Stimulated activated CD8-positive, alpha-beta memory T cell treated with anti-CD3 and anti-CD28 coated beads, Interleukin-7, amount 100 ng/mL, for 48 hours (primary cell): ENCODE results near the gene WIPF3.

Source experiments
- DNase-seq, 2 donors: peaks; one replicate each; pipeline ENCODE4 v3.0.0-alpha.2; 2020; ENCODE audit warnings: low read depth in 1 of 2; ENCODE audit errors: extremely low read depth in 1 of 2

WIPF3 gene

DNA sequence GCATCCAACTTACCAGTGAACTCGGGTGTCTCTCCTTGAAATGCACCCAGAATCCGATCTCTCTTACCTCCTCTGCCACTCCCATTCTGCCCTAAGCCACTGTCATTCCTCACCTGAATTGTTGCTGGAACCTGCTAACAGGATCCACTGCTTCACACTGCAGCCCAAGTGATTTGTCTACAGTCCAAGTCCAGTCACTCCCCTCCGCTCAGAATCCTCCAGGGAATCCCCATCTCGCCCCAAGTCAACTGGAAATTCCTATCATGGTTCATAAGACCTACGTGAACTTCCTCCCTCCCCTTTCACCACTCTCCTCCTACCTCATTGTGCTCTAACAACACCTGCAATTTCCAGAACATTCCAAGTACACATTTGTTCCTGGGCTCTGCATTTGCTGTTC, 92.0 kb downstream of the WIPF3 start:
- no peak for DNase-seq

DNA sequence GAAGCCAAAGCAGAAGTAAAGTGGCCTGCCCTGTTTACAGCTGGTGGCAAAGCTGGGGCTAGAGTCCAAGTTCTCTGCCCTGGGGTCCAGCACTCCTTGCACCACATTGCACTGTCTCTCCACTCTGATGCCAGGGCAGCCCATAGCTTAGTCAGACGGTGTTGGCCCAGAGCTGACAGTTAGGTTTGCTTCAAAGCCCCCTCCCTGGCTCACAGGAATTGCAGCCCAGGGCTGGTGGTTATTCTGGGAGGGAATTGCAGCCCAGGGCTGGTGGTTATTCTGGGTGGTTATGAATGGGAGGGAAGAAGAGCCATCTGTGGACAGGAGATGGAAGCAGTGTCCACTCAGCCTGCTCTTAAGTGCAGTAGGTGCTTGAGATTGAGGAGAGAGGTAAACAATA, 94.4 kb downstream of the WIPF3 start:
- no peak for DNase-seq

DNA sequence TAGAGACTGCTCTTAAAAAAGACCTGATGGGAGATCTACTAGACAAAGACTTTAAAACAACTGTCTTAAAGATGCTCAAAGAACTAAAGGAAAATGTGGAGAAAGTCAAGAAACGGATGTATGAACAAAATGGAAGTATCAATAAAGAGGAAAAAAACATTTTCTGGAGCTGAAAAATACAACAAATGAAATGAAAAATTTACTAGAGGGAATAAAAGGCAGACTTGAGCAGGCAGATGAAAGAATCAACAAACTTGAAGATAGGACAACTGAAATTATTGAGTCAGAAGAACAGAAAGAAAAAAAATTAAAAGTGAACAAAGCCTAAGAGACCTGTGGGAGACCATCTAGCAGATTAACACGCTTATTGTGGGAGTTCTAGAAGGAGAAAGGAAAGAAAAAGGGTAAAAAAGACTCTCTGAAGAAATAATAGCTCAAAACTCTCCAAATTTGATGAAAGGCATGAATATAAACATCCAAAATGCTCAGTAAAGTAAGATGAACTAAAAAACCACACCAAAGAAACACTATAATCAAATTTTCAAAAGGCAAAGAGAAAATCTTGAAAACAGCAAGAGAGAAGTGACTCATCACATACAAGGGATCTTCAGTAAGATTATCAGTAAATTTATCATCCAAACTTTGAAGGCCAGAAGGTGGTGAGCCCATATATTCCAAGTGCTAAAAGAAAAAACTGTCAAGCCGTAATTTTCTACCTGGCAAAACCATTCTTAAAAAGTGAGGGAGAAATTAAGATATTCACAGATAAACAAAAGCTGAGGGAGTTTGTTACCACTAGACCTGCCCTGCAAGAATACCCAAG, 100.1 kb downstream of the WIPF3 start:
- no peak for DNase-seq

DNA sequence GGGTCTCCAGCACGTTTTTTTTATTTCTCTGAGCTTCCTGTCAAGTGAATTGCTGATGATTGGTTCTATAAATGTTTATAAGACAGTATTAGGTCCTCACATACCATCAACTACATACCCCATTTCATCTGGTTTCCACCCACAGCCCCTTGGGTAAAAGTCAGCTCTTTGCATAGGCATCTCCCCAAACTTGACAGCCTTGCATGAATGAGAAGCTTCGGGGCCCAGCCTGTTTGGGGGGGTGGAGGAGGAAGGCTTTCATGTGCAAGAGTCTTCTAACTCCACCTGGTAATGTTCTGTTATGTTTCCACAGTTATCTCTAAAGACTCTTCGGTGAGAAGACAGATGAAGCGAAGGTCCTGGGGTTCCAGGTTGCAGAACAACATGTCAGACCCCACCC, 107.9 kb downstream of the WIPF3 start:
- no peak for DNase-seq

DNA sequence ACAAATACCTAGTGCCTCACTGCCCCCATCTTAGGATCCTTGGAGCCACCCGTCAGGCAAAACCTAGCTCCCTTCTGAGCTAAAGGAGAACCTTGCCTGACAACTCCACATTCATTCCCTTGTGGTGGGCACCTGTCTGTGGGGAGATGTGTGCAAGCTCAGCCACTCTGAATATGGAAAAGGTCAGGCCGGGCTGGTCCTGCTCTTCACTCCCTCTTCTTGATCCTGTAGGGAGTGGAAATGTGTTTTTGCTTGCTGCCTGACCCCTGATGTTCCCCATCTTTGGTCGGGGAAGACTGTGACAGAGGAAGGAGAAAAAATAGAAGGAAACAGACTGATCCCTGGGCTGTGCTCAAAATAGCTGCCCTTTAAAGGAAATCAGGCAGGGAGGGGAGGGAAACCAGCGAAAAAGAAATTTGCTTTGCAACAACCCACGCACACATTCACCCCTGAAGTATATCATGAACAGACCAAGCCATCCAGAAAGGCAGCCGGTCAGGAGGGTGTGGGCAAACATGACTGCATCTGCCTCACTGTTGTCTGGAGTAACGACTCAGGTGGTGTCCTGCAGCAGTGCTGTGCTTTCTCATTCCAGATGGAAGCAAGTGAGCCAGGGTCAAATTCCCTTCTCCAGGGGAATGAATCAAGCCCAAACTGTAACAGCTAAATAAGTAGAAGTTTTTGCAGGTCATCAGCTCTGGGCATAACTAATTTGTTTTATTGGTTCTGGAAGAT, 109.3 kb downstream of the WIPF3 start:
- no peak for DNase-seq

DNA sequence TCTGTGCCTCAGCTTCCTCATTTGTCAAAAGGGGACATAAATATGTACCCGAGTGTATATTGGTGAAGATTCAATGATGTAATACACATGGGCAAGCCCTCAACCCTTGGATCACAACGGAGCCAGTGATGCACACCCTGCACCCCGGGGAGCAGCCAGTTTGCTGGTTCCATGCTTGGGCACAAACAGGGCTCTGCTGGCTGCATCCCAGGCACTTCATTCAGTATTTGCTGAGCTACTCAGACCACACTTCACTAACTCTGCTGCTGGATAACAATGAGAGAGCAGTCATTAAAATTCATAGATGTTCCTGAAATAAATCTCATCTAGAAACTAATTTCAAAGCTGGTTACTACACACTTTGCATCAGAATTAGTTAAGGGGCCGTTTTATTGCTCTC, 111.3 kb downstream of the WIPF3 start:
- no peak for DNase-seq

DNA sequence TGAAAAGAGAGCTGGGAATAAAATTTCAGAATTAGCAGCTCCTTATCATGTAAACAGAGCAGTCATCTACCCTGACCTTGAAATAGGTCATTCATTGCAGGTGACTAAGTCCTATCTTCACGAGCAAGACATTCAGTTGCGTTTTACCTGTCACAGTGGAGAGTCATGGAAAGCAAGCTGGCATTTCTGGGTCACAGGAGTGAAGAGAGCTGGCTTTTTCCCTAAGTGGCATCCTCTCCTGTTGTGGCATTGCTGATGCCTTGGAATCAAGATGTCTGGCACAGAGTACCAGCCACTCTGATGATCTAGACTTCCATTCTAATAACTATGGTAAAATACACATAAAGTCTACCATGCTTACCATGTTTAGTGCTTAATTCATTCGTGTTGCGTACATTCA, 112.5 kb downstream of the WIPF3 start:
- DNase-seq: no peak

DNA sequence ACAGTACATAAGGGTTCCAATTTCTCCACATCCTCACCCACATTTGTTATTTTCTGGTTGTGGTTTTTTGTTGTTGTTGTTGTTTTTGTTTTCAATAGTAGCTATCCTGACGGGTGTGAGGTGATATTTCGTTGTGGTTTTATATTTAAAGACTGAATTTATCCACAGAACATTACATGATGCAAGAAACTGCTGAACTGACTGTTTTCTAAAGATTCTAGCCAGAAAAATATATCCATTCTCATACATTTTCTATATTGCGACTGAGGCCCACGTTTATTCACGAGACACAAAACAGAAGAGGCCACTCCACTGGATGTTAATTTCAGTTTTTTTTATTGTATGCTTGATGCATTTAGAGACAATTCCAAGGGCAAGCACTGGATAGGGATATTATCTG, 113.5 kb downstream of the WIPF3 start:
- no peak for DNase-seq

DNA sequence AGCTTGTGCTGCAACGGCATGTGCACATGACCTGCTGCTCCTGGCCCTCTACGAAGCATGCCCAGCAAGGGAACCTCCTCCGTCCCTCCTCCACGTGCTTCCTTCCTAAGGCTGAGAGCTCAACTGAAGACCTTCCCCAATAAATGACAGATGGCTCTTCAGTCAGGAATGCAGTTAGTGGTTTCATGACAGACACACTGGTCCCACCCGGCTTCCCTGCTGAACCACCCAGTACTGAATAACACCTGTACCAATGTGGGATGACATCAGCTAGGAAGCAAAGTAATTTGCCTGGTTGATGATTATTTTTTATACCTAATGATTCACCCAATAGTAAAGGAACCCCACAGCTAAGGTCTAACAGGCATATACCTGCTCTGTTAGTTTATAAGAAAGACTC, 114.2 kb downstream of the WIPF3 start:
- no peak for DNase-seq

DNA sequence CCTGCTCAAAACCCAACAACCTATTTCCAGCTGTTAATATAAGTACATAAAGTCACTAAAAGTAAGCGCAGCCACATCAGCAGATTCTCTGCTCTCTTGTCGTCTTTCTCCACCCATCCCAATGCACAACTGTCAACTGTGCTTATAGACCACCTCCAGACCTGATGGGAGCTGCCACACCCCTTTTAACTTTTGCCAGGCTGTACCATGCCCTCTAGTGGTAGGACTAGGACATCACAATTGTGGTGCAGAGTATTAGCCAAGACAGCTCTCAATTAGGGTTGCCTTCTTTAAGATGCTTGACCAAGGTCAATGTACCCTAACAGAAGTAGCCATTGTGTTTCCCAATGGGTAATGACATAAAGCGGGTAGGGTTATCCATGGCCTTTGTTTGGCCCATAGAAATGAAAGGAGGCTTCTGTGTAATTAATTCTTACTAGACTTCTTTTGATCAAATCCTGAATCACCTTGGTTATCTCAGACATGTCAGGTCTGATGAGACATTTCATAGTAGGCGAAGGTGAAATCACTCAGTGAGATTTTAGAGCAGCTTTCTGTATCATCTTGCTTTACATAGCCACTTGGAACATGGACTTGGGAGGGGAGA, 115.2 kb downstream of the WIPF3 start:
- DNase-seq: peak; percentile 13 to 17

DNA sequence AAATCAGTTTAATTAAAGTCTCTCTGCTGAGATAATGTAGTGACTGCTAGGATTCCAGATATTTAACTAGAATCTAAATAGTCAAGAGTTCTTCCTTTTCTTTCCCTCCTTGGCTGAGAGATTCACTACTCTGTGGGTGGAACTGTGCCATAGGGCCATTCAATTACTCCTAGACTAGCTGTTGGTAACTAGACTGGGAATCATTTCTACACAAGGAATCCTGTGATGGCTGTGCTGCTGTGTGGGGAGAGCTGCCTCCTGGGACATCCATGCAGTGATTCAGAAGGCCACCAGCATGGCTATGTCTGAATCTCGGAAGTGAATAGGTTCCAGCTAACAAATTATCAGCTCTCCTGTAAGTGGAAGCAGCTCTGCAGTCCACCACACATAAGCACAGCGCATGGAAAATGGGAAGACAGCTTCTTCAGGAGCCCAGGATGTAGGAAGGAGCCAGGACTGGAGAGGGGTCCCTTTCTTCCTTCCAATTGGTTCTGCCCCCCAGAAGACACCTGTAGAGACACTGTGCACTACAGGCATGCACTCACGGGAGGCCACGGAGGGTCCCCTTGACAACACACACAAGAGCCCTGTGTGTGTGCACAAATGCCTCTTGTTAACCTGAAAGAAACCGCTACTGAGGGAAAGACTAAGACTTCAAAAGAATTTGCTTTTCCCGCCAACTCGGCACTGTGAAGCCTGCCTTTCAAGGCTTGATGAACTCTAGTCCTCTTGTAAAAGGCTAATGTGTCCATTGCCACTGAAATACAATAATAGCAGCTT, 116.8 kb downstream of the WIPF3 start:
- DNase-seq: no peak

DNA sequence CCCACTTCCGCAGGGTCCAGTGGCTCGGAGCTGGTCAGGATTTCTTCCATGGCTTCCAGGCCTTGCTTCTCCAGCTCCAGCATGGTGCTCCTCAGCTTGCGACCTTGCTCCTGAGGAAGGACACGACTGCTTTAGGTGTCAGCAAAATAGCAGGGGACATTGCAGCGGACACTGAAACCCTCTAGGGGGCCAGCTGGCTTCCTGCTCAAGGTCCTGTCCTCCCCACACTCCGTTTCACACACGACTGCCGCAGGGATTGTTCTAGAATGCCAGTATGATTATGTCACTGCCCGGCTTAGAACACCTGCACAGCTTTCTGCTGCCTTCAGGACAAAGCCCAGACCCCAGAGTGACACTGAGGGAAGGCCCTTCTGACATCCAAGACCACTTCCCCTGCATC, 117.7 kb downstream of the WIPF3 start:
- DNase-seq: no peak

DNA sequence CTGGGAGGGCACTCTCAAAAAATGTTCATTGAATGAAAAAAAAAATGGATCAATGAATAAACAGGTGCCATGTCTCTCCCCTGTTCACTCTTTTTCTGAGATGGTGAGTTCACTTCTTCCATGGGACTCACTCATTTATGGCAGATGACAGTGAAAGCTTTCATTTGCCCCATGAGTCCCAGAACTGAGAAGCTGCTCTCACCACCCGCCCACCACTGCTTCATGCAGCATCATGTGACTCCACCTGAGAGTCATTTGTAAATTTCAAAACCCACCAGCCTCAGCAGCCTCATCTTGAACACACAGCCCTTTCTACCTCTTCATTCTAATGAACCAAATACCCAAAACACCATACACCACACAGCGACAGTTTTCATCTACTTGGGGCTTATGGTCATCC, 118.4 kb downstream of the WIPF3 start:
- DNase-seq: peak in 1 of 2 donors; percentile 18

DNA sequence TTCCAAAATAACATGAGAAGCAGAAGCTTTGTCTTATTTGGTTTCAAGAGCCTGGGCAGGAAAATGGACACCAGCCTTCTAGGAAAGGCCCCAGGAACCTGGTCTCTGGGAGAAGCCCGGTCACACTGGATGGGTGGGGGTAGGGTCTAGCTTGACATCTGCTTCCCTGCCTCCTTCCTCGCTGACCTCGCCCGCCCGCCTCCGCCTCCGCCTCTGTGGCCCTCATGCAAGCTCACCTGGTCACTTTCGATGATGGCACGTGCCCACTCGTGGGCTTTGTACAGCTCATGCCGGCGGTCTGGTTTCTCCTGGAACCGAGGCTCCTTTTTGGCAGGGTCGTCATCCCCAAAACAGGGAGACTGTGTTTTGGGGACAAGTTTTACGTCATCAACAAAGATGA, 119.9 kb downstream of the WIPF3 start:
- DNase-seq: no peak

DNA sequence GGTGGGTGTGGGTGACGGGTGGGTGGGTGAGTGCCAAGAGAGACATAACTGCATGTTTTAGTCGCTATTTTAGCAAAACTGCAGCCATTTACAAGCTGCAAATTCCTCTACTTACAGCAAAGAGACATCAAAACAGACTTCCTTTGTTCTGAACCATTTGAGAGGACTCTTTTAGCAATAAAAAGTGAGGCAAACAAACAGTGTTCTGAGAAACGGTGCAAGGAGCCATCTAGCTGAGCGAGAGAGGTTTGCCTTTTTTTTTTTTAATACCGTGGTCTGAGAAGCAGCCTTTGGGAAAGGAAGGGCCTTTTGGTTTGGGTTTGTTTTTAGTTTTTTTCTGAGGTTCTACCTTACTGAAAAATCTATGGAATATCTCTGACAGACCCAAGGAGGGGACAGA, 120.4 kb downstream of the WIPF3 start:
- no peak for DNase-seq

DNA sequence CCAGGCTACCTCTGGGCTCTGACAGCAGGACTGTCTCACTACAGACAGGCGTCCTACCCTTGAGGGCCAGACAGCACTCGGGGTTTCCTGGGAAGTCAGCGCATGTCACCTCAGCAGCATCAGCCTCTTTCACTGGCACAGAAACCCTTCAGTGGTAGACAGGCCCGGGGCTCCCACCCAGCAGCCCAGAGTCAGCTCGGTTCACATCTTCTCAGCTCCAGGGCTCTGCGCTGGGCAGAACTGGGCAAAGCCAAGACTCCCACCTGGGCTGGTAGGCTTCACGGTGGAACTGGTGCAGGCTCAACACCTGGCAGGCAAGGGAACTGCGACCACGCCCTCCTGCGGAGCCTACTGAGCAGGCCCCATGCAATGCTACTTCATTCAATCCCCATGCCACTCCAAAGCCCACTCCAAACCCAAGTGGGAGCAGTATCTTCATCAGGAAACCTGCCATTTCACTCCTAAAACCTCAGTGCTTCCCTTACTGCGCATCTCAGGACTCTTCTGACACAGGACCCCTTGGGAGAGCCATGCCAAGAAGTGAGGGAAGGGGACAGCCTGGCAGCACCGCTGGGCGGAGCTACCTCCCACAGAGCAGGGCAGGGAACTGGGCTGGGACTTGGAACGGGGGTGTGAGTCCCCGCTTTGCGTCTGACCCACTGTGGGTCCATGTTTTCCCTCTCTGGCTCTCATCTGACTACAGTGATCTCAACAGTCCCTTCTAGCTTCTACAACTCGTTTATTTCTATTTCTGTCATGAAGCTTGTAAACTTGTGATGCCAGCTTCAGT, 122.9 kb downstream of the WIPF3 start:
- DNase-seq: no peak

DNA sequence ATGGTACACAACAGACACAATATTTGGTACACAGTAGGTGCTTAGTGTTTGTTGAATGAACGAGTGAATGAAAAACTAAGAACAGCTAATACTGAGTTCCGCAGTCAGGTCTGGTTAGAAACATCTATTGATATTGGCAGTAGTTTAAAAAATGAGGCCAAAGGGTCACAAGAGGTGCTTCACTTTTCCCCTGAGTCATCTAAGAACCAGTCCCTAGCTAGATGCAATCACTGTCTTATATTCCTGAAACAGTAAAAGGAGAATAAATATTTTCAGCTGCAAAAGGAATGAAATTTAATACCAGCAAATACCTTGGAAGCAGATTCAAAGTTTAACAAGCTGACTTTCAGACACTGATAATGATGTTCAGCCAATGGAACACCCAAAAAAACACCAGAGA, 128.8 kb downstream of the WIPF3 start:
- DNase-seq: no peak

DNA sequence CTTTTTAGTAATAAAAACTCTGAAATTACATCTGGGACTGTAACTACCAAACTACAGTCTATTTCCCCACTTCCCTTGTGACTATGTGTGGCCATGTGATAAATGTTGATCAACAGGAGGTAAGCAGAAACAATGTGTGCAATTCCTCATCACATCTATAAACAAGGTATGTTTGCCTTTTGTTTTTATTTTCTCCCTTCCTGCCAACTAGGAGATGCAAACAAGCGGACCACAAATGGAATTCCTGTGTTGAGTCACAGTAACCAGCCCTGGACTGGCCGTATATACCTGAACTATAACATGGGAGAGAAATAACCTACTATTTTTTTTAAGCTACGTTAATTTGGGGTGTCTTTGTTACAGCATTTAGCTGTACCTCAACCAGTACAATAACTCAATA, 130.8 kb downstream of the WIPF3 start:
- DNase-seq: no peak

DNA sequence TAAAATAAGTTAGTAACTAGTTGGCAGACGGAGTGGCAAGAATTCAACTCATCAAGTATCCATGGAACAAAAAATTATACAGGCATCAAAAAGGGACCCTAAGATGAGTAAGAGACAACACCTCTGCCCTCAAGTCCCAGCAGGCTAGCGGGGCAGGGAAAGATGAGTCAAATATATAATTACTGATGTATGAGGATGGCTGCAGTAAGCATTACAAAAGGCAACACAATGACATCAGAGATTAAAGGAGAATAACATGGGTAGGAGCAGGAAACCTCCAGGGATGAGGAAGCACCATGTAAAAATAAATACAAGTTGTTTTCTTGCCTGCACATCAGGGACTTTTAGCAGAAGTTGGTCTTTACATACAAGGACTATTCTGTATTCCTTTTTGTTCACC, 133.9 kb downstream of the WIPF3 start:
- no peak for DNase-seq

DNA sequence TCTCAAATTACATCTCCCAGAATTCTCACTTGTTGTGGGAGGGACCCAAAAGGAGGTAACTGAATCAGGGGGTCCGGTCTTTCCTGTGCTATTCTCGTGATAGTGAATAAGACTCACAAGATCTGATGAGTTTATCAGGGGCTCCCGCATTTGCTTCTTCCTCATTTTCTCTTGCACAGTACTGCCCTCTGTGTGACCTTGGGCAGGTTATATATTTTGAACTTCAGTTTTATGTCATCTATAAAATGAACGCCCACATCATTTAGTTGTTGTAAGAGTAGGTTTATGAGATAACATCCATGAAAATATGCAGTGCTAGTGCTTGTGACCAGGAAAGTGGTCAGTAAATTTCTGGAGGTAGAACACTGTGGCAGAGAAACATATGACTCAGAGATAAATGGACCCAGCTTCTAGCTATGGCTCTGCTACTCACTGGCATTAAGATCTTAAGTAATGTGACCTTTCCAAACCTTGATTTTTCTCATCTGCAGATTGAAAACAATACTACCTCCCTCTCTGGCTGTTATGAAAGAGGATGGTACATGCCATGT, 139.0 kb downstream of the WIPF3 start:
- no peak for DNase-seq
